ENCODE measurements around the gene CRELD1. TPM values are rescaled to one million over a fixed set of nuclear protein-coding genes. Genes with fewer than 3 reads are reported as not detected.

CRELD1 gene
- total and polyA plus RNA-seq, 2 of the 13 experiments (the other 11 are each of a cell fraction or from before 2014, with no cell fraction given), result 27.1 to 61.9 TPM

GRCh38 chr3:9946112-9947024 lies 12.7 kb downstream of the CRELD1 start (continued):
- TF ChIP-seq CREB3 (CRISPR knock-in tag; IDR thresholded peaks at IDR 0.05), result 0 out of 2 replicates have a peak, but pooled peaks have one; percentile 15
- TF ChIP-seq ZNF646 (CRISPR knock-in tag; IDR thresholded peaks at IDR 0.05), result no peak
- TF ChIP-seq ZBTB8A (CRISPR knock-in tag; IDR thresholded peaks at IDR 0.05; ENCODE audit: borderline replicate concordance, low read depth), result no peak
- peak; percentile 84 for TF ChIP-seq GATAD1 (CRISPR knock-in tag; IDR thresholded peaks at IDR 0.05)
- TF ChIP-seq IKZF1 (IDR thresholded peaks at IDR 0.05), result no peak
- no peak for TF ChIP-seq ZNF282 (IDR thresholded peaks at IDR 0.05; ENCODE audit: partially characterized antibody)
- TF ChIP-seq TGIF2 (CRISPR knock-in tag; IDR thresholded peaks at IDR 0.05), result peak; percentile 90; the same call in 1 of the 2 replicates
- no peak; the same call in 1 of the 2 replicates for TF ChIP-seq HNF4A (CRISPR knock-in tag; IDR thresholded peaks at IDR 0.05)
- TF ChIP-seq CCDC6 (CRISPR knock-in tag; IDR thresholded peaks at IDR 0.05), result peak; percentile 90
- peak; percentile 95 for TF ChIP-seq AGO1 (IDR thresholded peaks at IDR 0.05; ENCODE audit: low read depth, low read length, poor library complexity, severe bottlenecking)
- TF ChIP-seq TERF1 (CRISPR knock-in tag; IDR thresholded peaks at IDR 0.05), result peak; percentile 56; the same call in 1 of the 2 replicates
- TF ChIP-seq ZNF672 (CRISPR knock-in tag; IDR thresholded peaks at IDR 0.05), result peak; percentile 86; the same call in 1 of the 2 replicates
- peak; percentile 59; the same call in 1 of the 2 replicates for TF ChIP-seq ZNF205 (CRISPR knock-in tag; IDR thresholded peaks at IDR 0.05)
- TF ChIP-seq ZNF143 (CRISPR knock-in tag; IDR thresholded peaks at IDR 0.05), result peak; percentile 37; the same call in 1 of the 2 replicates
- TF ChIP-seq NFRKB (IDR thresholded peaks at IDR 0.05), result no peak
- TF ChIP-seq ZNF280B (CRISPR knock-in tag; IDR thresholded peaks at IDR 0.05; ENCODE audit: borderline replicate concordance), result peak; percentile 11
- TF ChIP-seq SP1 (IDR thresholded peaks at IDR 0.05), result no peak
- no peak; the same call in 1 of the 2 replicates for TF ChIP-seq SP1 (CRISPR knock-in tag; IDR thresholded peaks at IDR 0.05)
- TF ChIP-seq ZMAT3 (CRISPR knock-in tag; conservative IDR thresholded peaks at IDR 0.05), result no peak
- no peak for TF ChIP-seq FOXP1 (IDR thresholded peaks at IDR 0.05)
- TF ChIP-seq FOXP1 (CRISPR knock-in tag; IDR thresholded peaks at IDR 0.05), result no peak
- no peak for TF ChIP-seq SATB2 (CRISPR knock-in tag; IDR thresholded peaks at IDR 0.05)
